ENCODE data around the gene PID1.

PID1 gene

GRCh38 chr2:229033816-229034215 is 237.3 kb downstream of the PID1 start:
- H3K4me3 ChIP-seq (ENCODE audit: low read depth, low read length) = no peak overlapping the region

DNA sequence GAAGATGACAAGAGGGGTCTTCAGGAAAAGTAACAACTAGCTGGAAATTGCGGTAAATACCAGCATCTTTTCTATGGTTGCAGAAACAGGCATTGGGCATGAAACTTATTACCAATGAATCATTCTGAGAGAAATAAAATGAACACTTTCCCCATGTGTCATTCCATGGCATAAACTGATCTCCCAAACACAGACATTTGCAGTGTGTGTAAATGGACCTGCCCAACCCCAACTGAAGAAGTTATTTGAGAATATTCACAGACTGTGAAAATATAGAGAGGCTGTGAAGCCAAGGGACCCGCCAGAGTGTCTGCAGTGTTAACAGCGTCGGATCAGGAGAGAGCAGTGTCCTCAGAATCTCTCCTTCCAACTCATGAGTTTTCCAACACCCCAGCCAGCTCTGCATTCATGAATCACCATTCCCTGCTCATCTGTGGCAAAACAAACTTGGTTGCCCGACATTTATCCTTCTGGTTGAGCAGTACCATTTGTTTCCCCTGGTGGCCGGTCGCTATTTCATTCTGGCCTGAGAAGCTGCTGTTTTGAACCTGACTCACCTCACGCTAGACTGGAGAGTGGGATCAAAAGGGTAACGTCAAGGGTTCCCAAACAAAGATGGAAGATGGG is 238.4 kb downstream of the PID1 start:
- no peak overlapping the region for H3K4me3 ChIP-seq (ENCODE audit: low read depth, low read length)

GRCh38 chr2:229027353-229028105 is 243.6 kb downstream of the PID1 start:
- no peak overlapping the region for H3K4me3 ChIP-seq (ENCODE audit: low read depth, low read length)

DNA sequence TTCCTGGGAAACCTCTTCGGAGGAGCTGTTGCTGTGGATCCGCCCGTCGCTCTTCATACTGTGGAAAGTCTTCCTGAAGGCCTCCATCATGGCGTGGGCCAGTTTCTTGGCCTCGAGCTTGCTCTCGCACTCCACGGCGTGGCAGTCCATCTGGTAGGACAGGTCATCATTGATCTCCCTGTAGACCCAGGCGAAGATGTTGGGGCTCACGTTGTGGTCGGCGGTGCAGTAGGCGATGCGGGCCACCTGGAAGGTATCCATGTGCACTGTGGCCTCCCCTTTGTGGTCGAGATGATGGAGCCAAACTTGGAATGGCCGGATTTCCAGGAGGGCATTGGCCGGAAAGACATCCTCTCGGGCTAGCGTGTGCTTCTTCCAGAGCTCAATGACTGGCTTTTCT is 245.4 kb downstream of the PID1 start:
- no peak overlapping the region for H3K4me3 ChIP-seq (ENCODE audit: low read depth, low read length)

DNA sequence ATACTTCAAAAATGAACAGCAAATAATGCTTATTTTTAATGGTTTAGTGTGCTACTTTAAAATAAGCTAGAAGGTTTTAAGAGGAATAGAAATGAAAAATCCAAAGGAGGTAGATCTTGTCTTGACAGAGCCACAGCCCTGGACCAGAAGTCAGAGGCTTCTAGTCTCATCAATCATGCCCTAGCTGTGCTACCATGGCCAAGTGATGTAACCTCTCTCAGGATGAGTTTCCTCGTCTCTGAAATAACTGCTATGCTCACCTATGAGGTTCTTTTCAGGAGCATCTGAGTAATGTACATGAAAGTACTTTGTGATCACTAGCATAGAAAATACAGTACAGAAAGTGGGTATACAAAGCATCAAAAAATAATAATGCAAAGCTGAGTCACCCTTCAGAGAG is 248.4 kb downstream of the PID1 start:
- no peak overlapping the region for H3K4me3 ChIP-seq (ENCODE audit: low read depth, low read length)

GRCh38 chr2:229022071-229022470 is 249.0 kb downstream of the PID1 start:
- no peak overlapping the region for H3K4me3 ChIP-seq (ENCODE audit: low read depth, low read length)

DNA sequence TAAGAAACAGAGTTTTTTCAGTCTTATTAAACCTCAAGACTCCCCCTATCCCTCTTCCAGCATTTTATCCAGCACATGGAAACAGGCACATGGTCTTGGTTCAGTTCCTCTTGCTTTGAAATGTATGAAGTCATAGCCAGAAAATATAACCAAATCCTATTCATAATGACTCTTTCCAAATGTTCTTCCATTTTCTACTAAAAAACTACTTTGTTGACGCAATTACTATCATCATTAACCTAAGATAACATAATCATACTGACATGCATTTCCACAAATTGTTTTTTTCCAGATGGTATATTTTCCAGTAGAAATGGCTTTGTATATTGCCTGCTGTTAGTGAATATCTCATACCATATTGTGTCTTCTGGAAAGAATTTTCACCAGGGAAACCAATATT is 261.3 kb downstream of the PID1 start:
- H3K4me3 ChIP-seq (ENCODE audit: low read depth, low read length) = no peak overlapping the region

- H3K4me3 ChIP-seq (ENCODE audit: low read depth, low read length) = no peak overlapping the region
Measured at GRCh38 chr2:229003256-229003655, 267.8 kb downstream of the PID1 start.

DNA sequence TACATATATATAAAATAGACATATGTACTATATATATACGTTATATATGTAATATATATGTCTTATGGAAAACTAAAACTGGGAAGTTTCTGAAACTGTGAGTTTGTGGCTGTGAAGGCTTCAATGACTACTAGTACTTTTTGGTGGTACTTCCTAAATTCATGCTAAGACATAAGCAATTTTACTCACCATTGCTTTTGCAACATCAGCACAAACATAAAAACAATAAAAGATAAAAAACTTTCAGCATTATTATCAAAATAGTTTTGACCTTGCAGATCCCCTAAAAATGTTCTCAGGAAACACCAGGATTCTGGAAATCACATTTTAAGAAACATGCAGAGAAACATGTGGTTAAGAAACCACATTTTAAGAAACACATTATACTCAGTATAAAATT is 269.9 kb downstream of the PID1 start:
- H3K4me3 ChIP-seq (ENCODE audit: low read depth, low read length) = no peak overlapping the region

DNA sequence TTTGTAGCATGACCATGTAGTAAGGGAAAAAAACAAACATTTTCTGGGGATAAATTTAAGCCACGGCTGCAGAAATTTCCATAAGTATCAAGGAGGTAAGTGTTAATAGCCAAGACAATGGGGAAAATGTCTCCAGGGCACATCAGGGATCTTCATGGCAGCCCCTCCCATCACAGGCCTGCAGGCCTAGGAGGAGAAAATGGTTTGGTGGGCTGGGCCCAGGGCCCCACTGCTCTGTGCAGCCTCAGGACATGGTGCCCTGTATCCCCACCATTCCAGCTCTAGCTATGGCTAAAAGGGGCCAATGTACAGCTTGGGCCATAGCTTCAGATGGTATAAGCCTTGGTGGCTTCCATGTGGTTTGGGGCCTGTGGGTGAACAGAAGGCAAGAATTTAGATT is 271.8 kb downstream of the PID1 start:
- no peak overlapping the region for H3K4me3 ChIP-seq (ENCODE audit: low read depth, low read length)

DNA sequence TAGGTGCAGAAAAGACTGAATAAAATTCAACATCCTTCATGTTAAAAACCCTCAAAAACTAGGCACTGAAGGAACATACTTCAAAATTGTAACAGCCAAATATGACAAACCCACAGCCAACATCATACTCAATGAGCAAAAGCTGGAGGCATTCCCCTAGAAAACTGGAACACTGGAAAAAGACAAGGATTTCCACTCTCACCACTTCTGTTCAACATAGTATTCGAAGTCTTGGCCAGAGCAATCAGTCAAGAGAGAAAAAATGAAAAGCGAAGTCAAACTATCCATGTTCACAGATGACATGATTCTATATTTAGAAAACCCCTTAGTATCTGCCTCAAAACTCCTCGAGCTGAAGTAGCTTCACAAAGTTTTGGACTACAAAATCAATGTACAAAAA is 282.3 kb downstream of the PID1 start:
- no peak overlapping the region for H3K4me3 ChIP-seq (ENCODE audit: low read depth, low read length)

GRCh38 chr2:228987441-228988155 is 283.5 kb downstream of the PID1 start:
- no peak overlapping the region for H3K4me3 ChIP-seq (ENCODE audit: low read depth, low read length)

DNA sequence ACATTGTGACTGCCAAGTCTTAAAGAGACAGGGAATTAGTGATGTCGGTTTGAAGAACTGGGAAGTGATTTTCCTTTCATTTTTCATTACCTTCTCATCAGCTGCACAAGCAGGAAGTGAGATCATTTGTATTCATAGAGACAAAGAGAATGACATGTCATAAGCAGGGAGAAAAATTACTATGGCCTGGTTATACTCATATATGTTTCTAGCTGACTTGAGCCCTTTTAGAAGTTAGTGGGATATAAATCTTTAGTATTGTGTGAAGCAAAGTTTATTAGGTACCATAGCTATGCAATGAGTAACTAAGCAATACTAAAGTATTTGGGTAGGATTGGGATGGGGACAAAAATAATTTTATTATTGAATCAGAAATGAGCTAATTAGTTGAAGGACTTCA is 284.1 kb downstream of the PID1 start:
- H3K4me3 ChIP-seq (ENCODE audit: low read depth, low read length) = no peak overlapping the region

DNA sequence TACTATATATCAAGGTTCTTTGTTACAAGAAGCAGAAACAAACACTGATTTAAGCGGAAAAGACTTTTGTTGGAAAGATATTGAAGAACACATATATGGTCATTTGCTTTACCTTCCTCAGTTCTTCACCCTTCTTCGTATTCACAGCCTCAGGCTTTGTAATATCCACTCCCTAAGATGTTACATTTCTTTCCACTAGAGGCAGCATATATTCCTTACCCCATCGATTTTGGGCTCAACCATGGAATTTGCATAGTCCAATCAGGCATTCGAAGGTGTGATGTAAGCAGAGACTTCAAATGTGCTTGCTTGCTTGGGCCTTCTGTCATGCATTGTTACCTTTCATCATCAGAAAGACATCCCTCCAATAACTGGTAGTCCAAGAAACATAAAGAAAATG is 287.4 kb downstream of the PID1 start:
- H3K4me3 ChIP-seq (ENCODE audit: low read depth, low read length) = no peak overlapping the region

GRCh38 chr2:228974169-228974568 is 296.9 kb downstream of the PID1 start:
- no peak overlapping the region for H3K4me3 ChIP-seq (ENCODE audit: low read depth, low read length)

Data from iPS-11a (cell line).